Endothelial cell of umbilical vein (primary cell): ENCODE measurements around the gene P3H2. TPM values are rescaled to one million over a fixed set of nuclear protein-coding genes. Genes with fewer than 3 reads are reported as not detected.

ENCODE experiments used
- BruUV-seq: library from RNA; stranded (reverse); fragments of 400-500 nt; replicated peaks from 2 replicates; lab custom pipeline; 2021; lab: Mats Ljungman, UMichigan
- CTCF ChIA-PET: fragments of 300-600, 350-600 bp; sonication (Branson Sonifier 250); formaldehyde crosslinking; loops from one replicate; lab custom pipeline; 2021; ENCODE audit warnings: antibody characterized with exemption, inconsistent platforms; lab: Charles Lee
- POLR2A ChIA-PET: fragments of 300-600, 350-600 bp; sonication (Branson Sonifier 250); formaldehyde crosslinking; loops from one replicate; lab custom pipeline; 2021; ENCODE audit warnings: antibody characterized with exemption, inconsistent platforms; lab: Charles Lee
- DNase-seq: peaks from one replicate; pipeline ENCODE4 v3.0.0-alpha.2; 2011; ENCODE audit warnings: low read depth, low spot score
- FAIRE-seq: peaks from 2 replicates; lab custom pipeline; 2011; peaks lifted over from hg19 to GRCh38; lab: Jason Lieb, UNC
- H2AFZ ChIP-seq: 2 replicates; pipeline ENCODE4 v1.6.0; 2012; ENCODE audit warnings: low read depth, low read length, control low read depth, inconsistent platforms
- H3K27ac ChIP-seq: 2 replicates; pipeline ENCODE4 v1.5.1; 2011; ENCODE audit warnings: low read depth, mild to moderate bottlenecking, control low read depth, low read length, moderate library complexity; ENCODE audit not compliant: insufficient read depth
- H3K27me3 ChIP-seq, 2 experiments: 2 replicates each; pipeline versions ENCODE4 v1.6.0 to v1.6.1; 2011; ENCODE audit warnings: low read length in 2 of 2, mixed read lengths in 1 of 2; ENCODE audit not compliant: control insufficient read depth in 2 of 2, insufficient read depth in 2 of 2
- H3K36me3 ChIP-seq, 2 experiments: 2 replicates in 1 of 2; 3 replicates in 1 of 2; pipeline ENCODE4 v1.5.1; 2011; ENCODE audit warnings: low read length in 2 of 2, mild to moderate bottlenecking in 1 of 2, moderate library complexity in 1 of 2; ENCODE audit not compliant: control insufficient read depth in 2 of 2, insufficient read depth in 2 of 2; ENCODE audit errors: extremely low read depth in 1 of 2
- H3K4me1 ChIP-seq: 3 replicates; pipeline ENCODE4 v1.5.1; 2011; ENCODE audit warnings: mild to moderate bottlenecking, low read length; ENCODE audit not compliant: control insufficient read depth, insufficient read depth; ENCODE audit errors: extremely low read depth
- H3K4me2 ChIP-seq: 2 replicates; pipeline ENCODE4 v1.6.1; 2011; ENCODE audit warnings: low read length, control low read depth, mixed read lengths; ENCODE audit not compliant: insufficient read depth
- H3K4me3 ChIP-seq, 3 experiments: fragments of 200-600 bp in 1 of 3; sonication (generic), shearing (Covaris generic) in 1 of 3; replicated peaks in 1 of 3; 2 replicates each; pipeline ENCODE4 v1.5.1; 2011 to 2016; ENCODE audit warnings: control low read depth in 3 of 3, low read length in 3 of 3, mild to moderate bottlenecking in 2 of 3, inconsistent platforms in 1 of 3, low read depth in 1 of 3, moderate library complexity in 1 of 3; ENCODE audit not compliant: insufficient read depth in 1 of 3
- H3K79me2 ChIP-seq: 2 replicates; pipeline ENCODE4 v1.6.0; 2012; ENCODE audit warnings: low read length, inconsistent platforms; ENCODE audit not compliant: control insufficient read depth, insufficient read depth
- H3K9ac ChIP-seq: replicated peaks from 2 replicates; pipeline ENCODE3; 2011; ENCODE audit warnings: low read length, control low read depth; ENCODE audit not compliant: insufficient read depth; ENCODE audit errors: extremely low read depth
- H3K9me1 ChIP-seq: replicated peaks from 3 replicates; pipeline ENCODE4 v1.6.0; 2011; ENCODE audit warnings: mild to moderate bottlenecking, low read length; ENCODE audit not compliant: control insufficient read depth, insufficient read depth; ENCODE audit errors: extremely low read depth
- H3K9me3 ChIP-seq: replicated peaks from 2 replicates; pipeline ENCODE4 v1.5.1; 2012; ENCODE audit warnings: low read length, inconsistent platforms; ENCODE audit not compliant: control insufficient read depth, insufficient read depth
- H4K20me1 ChIP-seq: replicated peaks from 2 replicates; pipeline ENCODE3; 2011; ENCODE audit warnings: mild to moderate bottlenecking, low read length; ENCODE audit not compliant: control insufficient read depth, insufficient read depth; ENCODE audit errors: extremely low read depth
- EZH2 ChIP-seq: IDR thresholded peaks from 2 replicates; pipeline ENCODE4 v1.6.1; 2012; ENCODE audit warnings: borderline replicate concordance, low read depth, mild to moderate bottlenecking, moderate library complexity, low read length, inconsistent platforms; ENCODE audit not compliant: severe bottlenecking
- FOS ChIP-seq: IDR thresholded peaks from 2 replicates; pipeline ENCODE4 v1.6.1; 2011; ENCODE audit warnings: mild to moderate bottlenecking, low read length, moderate library complexity, borderline replicate concordance; ENCODE audit not compliant: insufficient read depth
- GATA2 ChIP-seq: IDR thresholded peaks from 2 replicates; pipeline ENCODE4 v1.7.0; 2011; ENCODE audit warnings: low read depth, mild to moderate bottlenecking, moderate library complexity, mixed read lengths, low read length; ENCODE audit not compliant: insufficient read length, insufficient read depth
- JUN ChIP-seq: IDR thresholded peaks from 2 replicates; pipeline ENCODE4 v1.6.1; 2011; ENCODE audit warnings: borderline replicate concordance, low read depth; ENCODE audit not compliant: insufficient read length, insufficient read depth
- MAX ChIP-seq: IDR thresholded peaks from 2 replicates; pipeline ENCODE4 v1.6.1; 2011; ENCODE audit not compliant: insufficient read depth, insufficient read length
- MYC ChIP-seq: IDR thresholded peaks from one replicate; pipeline ENCODE4 v1.6.1; 2011; ENCODE audit warnings: mild to moderate bottlenecking, low read depth, low read length
- POLR2A ChIP-seq: IDR thresholded peaks from 2 replicates; pipeline ENCODE4 v1.6.1; 2012; ENCODE audit warnings: low read depth, mild to moderate bottlenecking, control low read depth, low read length
- POLR2AphosphoS5 ChIP-seq: IDR thresholded peaks from 2 replicates; pipeline ENCODE4 v1.6.1; 2012; ENCODE audit warnings: low read depth, mild to moderate bottlenecking, control low read depth, low read length, moderate library complexity; ENCODE audit not compliant: insufficient read depth
- dilution Hi-C: fragments of 300-500 bp; cut with MboI; formaldehyde crosslinking; loops from one replicate; pipeline ENCODE4 v1.15.0; 2019; ENCODE audit warnings: low sequenced_read_pairs; ENCODE audit not compliant: extremely low pct_ligation_motif_present
- intact Hi-C: fragments of 100-400 bp; cut with micrococcal nuclease; formaldehyde crosslinking; loops from one replicate; pipeline ENCODE4 v1.10.0; 2022
- polyA plus RNA-seq, 4 experiments: library from polyadenylated mRNA; depleted of rRNA in 3 of 4; stranded (reverse) in 3 of 4; unstranded in 1 of 4; fragments of >200 nt; gene quantifications; 2 replicates each; pipeline versions ENCODE4 v1.2.1 to v1.2.3, GENCODE V29; 2011 to 2012; ENCODE audit warnings: missing spikeins in 1 of 4
- total RNA-seq: library from RNA; stranded (reverse); gene quantifications from 2 replicates; pipeline ENCODE4 v1.2.3, GENCODE V29; 2021
- TF ChIP-seq, protein P1 (sequence below), 2 donors: IDR thresholded peaks; 1 replicate in 1 of 2; 2 replicates in 1 of 2; pipeline ENCODE4 v1.5.1; 2011; ENCODE audit warnings: low read length in 2 of 2, mild to moderate bottlenecking in 2 of 2, moderate library complexity in 2 of 2, control low read depth in 1 of 2, inconsistent platforms in 1 of 2, low read depth in 1 of 2; ENCODE audit not compliant: insufficient read depth in 1 of 2; ENCODE audit errors: extremely low read depth in 1 of 2

The P3H2 gene
- total and polyA plus RNA-seq, 2 donors (not counting 3 experiments of a cell fraction or from before 2014, with no cell fraction given), result 6.6 to 6.8 TPM

DNA sequence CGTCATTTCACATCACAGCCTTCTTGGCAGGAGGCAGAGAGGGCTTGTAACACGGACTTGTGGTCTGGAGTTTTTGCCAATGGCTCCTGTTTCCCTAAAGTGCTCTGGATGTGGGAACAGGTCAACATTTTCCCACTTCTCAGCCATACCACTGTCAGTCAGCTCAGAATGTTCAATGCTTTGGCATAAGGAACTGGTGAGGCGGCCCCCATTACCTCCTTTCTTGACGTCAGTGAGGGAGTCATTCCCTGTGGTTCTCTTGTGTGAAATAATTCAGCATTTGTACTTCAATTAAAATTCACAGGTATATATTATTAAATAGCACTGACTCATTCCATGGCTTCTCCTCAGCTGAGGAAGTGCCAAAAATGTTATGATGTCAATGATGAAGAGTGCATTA is 167.1 kb downstream of the P3H2 start:
- CTCF ChIA-PET, result no interaction called here
- Histone ChIP-seq H3K9ac (no peak overlapping the region), H4K20me1 (no peaks in the 10 kb centered on the region), H3K27me3 (peaks cover 9% of the 10 kb centered on the region in 2 experiments), H3K27ac (no peak overlapping the region), H3K9me1 (no peaks in the 10 kb centered on the region), H3K9me3 (no peaks in the 10 kb centered on the region), H3K4me2 (no peak overlapping the region), H2AFZ (no peak overlapping the region), H3K36me3 (no peaks in the 10 kb centered on the region), H3K4me3 (no peak overlapping the region), H3K4me1 (no peaks in the 10 kb centered on the region), H3K79me2 (no peaks in the 10 kb centered on the region)
- BruUV-seq, result no TSS peak
- TF ChIP-seq FOS, result no peak
- TF ChIP-seq EZH2, result no peak
- no peak for TF ChIP-seq POLR2AphosphoS5
- no peak for TF ChIP-seq POLR2A
- TF ChIP-seq GATA2, result no peak
- TF ChIP-seq MAX, result no peak
- TF ChIP-seq, protein P1, sequence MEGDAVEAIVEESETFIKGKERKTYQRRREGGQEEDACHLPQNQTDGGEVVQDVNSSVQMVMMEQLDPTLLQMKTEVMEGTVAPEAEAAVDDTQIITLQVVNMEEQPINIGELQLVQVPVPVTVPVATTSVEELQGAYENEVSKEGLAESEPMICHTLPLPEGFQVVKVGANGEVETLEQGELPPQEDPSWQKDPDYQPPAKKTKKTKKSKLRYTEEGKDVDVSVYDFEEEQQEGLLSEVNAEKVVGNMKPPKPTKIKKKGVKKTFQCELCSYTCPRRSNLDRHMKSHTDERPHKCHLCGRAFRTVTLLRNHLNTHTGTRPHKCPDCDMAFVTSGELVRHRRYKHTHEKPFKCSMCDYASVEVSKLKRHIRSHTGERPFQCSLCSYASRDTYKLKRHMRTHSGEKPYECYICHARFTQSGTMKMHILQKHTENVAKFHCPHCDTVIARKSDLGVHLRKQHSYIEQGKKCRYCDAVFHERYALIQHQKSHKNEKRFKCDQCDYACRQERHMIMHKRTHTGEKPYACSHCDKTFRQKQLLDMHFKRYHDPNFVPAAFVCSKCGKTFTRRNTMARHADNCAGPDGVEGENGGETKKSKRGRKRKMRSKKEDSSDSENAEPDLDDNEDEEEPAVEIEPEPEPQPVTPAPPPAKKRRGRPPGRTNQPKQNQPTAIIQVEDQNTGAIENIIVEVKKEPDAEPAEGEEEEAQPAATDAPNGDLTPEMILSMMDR (IDR thresholded peaks at IDR 0.05; ENCODE audit: extremely low read depth in 1 of 2, insufficient read depth in 1 of 2, low read depth in 1 of 2, low read length in 2 of 2), result no peak
- TF ChIP-seq JUN, result no peak
- no peak for TF ChIP-seq MYC
- intact Hi-C loops (no loop called here), dilution Hi-C loops (loop anchor here (25.0 kb wide), 2 partner anchors 259 to 359 kb away; partner anchors contain the start of gene CLDN1)
- FAIRE-seq, result no peak
- DNase-seq, result no peak
- POLR2A ChIA-PET, result no interaction called here
